HG03469 (cell line): ENCODE results near the gene STX4.

Experiments
- ATAC-seq: cut with Tn5 transposase; IDR thresholded peaks from one replicate; pipeline ENCODE4 v1.9.1; 2021; ENCODE audit warnings: mild to moderate bottlenecking, moderate library complexity, moderate number of reproducible peaks; ENCODE audit not compliant: unreplicated experiment

STX4 gene, protein sequence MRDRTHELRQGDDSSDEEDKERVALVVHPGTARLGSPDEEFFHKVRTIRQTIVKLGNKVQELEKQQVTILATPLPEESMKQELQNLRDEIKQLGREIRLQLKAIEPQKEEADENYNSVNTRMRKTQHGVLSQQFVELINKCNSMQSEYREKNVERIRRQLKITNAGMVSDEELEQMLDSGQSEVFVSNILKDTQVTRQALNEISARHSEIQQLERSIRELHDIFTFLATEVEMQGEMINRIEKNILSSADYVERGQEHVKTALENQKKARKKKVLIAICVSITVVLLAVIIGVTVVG

GRCh38 chr16:31032736-31033708, at the start of gene STX4:
Gene STX4, plus strand, starts transcription at chr16:31033558. Its CDS starts 248 bp downstream, at chr16:31033806.
- peak; percentile 57 for ATAC-seq

- no peak for ATAC-seq
Measured at GRCh38 chr16:30983898-30984610, 49.3 kb upstream of the STX4 start.

- ATAC-seq: no peak
Measured at GRCh38 chr16:30984669-30985400, 48.5 kb upstream of the STX4 start, which contains the start of gene HSD3B7. Gene HSD3B7, plus strand, starts transcription at chr16:30985207. Its CDS starts 452 bp downstream, at chr16:30985659.

- ATAC-seq: no peak
Measured at GRCh38 chr16:30985401-30986128, 47.8 kb upstream of the STX4 start.

DNA sequence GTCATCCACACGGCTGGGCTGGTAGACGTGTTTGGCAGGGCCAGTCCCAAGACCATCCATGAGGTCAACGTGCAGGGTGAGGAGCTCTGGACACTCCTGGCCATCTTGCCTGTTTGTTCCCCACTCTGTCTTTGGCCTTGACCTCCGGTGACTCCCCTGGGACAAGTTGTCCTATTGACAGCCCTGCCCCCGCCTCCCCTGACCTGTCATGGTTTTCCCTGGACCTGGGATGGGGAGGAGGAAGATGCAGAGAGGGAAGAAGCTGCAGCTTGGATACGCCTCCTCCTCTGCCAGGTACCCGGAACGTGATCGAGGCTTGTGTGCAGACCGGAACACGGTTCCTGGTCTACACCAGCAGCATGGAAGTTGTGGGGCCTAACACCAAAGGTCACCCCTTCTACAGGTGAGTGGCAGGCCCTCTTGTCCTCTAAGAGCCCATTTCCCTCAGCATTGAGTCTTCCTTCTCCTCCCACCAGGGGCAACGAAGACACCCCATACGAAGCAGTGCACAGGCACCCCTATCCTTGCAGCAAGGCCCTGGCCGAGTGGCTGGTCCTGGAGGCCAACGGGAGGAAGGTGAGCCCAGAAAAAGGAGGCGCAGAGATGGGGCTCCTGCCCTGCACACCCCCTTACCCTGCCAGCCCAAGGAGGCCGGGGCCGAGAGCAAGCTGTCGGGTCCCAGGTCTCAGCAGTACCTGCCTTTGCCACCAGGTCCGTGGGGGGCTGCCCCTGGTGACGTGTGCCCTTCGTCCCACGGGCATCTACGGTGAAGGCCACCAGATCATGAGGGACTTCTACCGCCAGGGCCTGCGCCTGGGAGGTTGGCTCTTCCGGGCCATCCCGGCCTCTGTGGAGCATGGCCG, 47.0 kb upstream of the STX4 start:
- no peak for ATAC-seq

- no peak for ATAC-seq
Measured at GRCh38 chr16:30987581-30988190, 45.7 kb upstream of the STX4 start.

- ATAC-seq: no peak
Measured at GRCh38 chr16:30989469-30990047, 43.8 kb upstream of the STX4 start.

- ATAC-seq: no peak
Measured at GRCh38 chr16:30990105-30990504, 43.3 kb upstream of the STX4 start.

GRCh38 chr16:30991052-30991451, 42.3 kb upstream of the STX4 start:
- ATAC-seq: no peak

- no peak for ATAC-seq
Measured at GRCh38 chr16:30992276-30992780, 41.0 kb upstream of the STX4 start.

- ATAC-seq: no peak
Measured at GRCh38 chr16:30992931-30993816, 40.2 kb upstream of the STX4 start.

DNA sequence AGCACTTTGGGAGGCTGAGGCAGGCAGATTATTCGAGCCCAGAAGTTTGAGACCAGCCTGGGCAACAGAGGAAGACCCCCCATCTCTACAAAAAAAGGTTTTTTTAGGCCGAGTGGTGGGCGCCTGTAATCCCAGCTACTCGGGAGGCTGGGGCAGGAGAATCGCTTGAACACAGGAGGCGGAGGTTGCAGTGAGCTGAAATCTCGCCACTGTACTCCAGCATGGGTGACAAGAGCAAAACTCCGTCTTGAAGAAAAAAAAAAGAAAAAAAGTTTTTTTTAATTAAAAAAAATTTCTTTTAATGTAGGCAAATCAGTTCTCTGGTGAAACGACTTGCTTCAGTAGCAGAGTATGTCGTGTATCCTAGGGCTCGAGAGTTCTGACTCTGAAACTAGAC, 37.4 kb upstream of the STX4 start:
- ATAC-seq: no peak

DNA sequence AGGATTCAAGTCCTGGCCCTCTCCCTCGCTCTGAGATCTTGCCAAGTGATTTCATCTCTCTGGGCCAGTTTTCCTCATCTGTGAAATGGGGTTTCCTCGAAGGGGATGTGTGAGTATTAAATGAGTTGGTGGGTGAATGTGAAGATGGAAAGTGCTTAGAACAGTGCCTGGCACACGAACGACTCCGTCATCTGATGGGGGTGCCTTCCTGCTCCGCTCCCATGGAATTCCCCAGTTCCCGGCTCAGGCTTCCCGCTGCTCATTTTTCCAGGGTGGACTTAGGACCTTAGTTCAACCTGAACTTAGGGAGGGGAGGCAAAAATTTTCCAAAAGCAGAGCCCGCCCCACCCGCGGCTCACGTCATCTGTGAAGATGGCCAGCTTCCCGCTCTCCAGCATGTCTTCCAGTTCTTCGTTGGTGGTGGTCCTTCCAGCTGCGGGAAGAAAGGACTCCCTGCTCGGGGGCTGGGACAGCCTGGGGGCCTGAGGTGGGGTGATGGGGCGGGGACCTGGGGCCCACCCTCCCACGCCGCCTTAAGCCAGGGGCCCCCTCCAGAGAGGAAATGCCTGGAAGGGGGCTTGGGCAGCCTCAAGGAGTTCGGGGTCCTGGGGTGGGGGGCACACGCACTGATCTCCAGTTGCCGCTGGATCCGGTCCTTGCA, 36.9 kb upstream of the STX4 start:
- no peak for ATAC-seq

- peak; percentile 55 for ATAC-seq
Measured at GRCh38 chr16:30996985-30997724, 36.2 kb upstream of the STX4 start.
